Ishikawa (cell line): ENCODE data around the gene CWC25.
A peak's percentile ranks its signal among the peaks of the same experiment; 100 is the strongest.

ENCODE experiments used
- CEBPB ChIP-seq: IDR thresholded peaks from 2 replicates; pipeline ENCODE4 v1.6.1; 2012
- CREB1 ChIP-seq: IDR thresholded peaks from 2 replicates; pipeline ENCODE4 v1.6.1; 2012; ENCODE audit warnings: low read depth
- EGR1 ChIP-seq: IDR thresholded peaks from 2 replicates; pipeline ENCODE4 v1.6.1; 2012
- EP300 ChIP-seq: IDR thresholded peaks from 2 replicates; pipeline ENCODE4 v1.6.1; 2012; ENCODE audit warnings: borderline replicate concordance
- FOXM1 ChIP-seq: IDR thresholded peaks from 2 replicates; pipeline ENCODE4 v1.6.1; 2012; ENCODE audit warnings: low read depth, borderline replicate concordance
- MAX ChIP-seq: IDR thresholded peaks from 2 replicates; pipeline ENCODE4 v1.6.1; 2012
- NFIC ChIP-seq: IDR thresholded peaks from 2 replicates; pipeline ENCODE4 v1.6.1; 2012
- RAD21 ChIP-seq: IDR thresholded peaks from 2 replicates; pipeline ENCODE4 v1.6.1; 2012; ENCODE audit warnings: low read depth
- REST ChIP-seq: IDR thresholded peaks from 2 replicates; pipeline ENCODE4 v1.6.1; 2012; ENCODE audit warnings: low read depth, mild to moderate bottlenecking
- TAF1 ChIP-seq: IDR thresholded peaks from 2 replicates; pipeline ENCODE4 v1.6.1; 2012; ENCODE audit warnings: low read depth, mild to moderate bottlenecking
- TCF12 ChIP-seq: IDR thresholded peaks from 2 replicates; pipeline ENCODE4 v1.6.1; 2012; ENCODE audit warnings: low read depth
- TEAD4 ChIP-seq: IDR thresholded peaks from 2 replicates; pipeline ENCODE4 v1.6.1; 2012
- USF1 ChIP-seq: IDR thresholded peaks from 2 replicates; pipeline ENCODE4 v1.6.1; 2012
- YY1 ChIP-seq: IDR thresholded peaks from 2 replicates; pipeline ENCODE4 v1.6.1; 2012; ENCODE audit warnings: low read depth
- ZBTB7A ChIP-seq: IDR thresholded peaks from 2 replicates; pipeline ENCODE4 v1.6.1; 2012; ENCODE audit warnings: low read depth

Gene CWC25

GRCh38 chr17:38762231-38762630 lies 62.9 kb downstream of the CWC25 start:
- TF ChIP-seq USF1 (no peak), CREB1 (no peak), REST (no peak), FOXM1 (no peak), NFIC (no peak), ZBTB7A (no peak), CEBPB (no peak), RAD21 (no peak), TCF12 (no peak), TEAD4 (no peak), YY1 (no peak)

- TF ChIP-seq RAD21: peak; percentile 44
- TF ChIP-seq REST: no peak
These were observed 63.5 kb downstream of the CWC25 start for GRCh38 chr17:38761612-38762011.

GRCh38 chr17:38753071-38753506 lies 72.0 kb downstream of the CWC25 start:
- TF ChIP-seq EP300 (no peak), ZBTB7A (no peak), MAX (no peak), TEAD4 (no peak), TAF1 (no peak)

- TF ChIP-seq CEBPB (peak; percentile 31; the same call in 1 of the 2 replicates), USF1 (peak; percentile 93), TAF1 (peak; percentile 67), EGR1 (peak; percentile 68), MAX (peak; percentile 99), CREB1 (no peak), EP300 (no peak)
These were observed 72.6 kb downstream of the CWC25 start, which contains the start of gene PSMB3 for GRCh38 chr17:38752308-38753070. PSMB3 (plus strand) TSS chr17:38752741; CDS start chr17:38752827, 86 bp downstream.

- no peak for TF ChIP-seq NFIC
- TF ChIP-seq EGR1: no peak
- TF ChIP-seq TEAD4: peak; percentile 93
- TF ChIP-seq EP300: 0 out of 2 replicates have a peak, but pooled peaks have one; percentile 31
- TF ChIP-seq CREB1: 0 out of 2 replicates have a peak, but pooled peaks have one; percentile 30
- peak; percentile 23; the same call in 1 of the 2 replicates for TF ChIP-seq FOXM1
- peak; percentile 9; the same call in 1 of the 2 replicates for TF ChIP-seq RAD21
- TF ChIP-seq MAX: no peak
- peak; percentile 4; the same call in 1 of the 2 replicates for TF ChIP-seq USF1
- TF ChIP-seq CEBPB: peak; percentile 75
- peak; percentile 71 for TF ChIP-seq YY1
- TF ChIP-seq REST: no peak
- peak; percentile 27; the same call in 1 of the 2 replicates for TF ChIP-seq TAF1
These were observed 73.3 kb downstream of the CWC25 start for GRCh38 chr17:38751808-38752307.
